Measurements from ENCODE around the gene NPDC1.

NPDC1 gene

DNA sequence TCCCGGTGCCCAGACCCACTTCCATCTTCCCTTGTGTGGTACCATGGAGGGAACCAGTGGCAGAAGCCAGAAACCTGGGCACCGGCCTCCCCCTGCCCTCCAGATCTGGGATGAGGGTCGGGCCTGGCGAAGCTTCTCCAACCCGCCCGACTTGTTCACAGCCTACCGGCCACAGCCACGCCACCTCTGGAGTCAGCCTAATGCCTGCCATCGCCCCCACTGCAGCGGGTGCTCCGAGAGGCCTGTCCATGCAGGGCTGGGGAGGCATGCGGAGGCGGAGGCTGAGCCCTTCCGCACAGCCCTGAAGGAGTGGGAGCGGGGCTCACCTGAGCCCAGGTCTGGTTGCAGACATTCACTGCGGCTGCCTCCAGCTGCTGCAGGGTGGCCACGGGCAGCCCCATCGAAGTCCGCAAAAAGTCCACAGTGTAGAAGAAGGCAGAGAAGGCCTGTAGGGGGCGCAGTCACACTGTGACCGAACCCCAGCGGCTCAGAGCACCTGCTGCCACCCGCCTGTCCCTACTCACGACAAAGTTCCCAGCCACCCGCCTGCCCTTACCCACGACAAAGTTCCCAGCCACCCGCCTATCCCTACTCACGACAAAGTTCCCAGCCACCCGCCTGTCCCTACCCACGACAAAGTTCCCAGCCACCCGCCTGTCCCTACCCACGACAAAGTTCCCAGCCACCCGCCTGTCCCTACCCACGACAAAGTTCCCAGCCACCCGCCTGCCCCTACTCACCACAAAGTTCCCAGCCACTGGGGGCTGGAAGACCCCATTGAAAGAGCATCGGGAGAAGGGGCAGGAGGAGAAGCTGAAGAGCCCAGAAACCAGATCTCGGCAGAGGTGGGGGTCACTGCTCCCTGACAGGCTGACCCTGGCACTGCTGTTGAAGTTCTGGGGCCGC lies 3.8 kb upstream of the NPDC1 start:
- TF ChIP-seq, protein P1, sequence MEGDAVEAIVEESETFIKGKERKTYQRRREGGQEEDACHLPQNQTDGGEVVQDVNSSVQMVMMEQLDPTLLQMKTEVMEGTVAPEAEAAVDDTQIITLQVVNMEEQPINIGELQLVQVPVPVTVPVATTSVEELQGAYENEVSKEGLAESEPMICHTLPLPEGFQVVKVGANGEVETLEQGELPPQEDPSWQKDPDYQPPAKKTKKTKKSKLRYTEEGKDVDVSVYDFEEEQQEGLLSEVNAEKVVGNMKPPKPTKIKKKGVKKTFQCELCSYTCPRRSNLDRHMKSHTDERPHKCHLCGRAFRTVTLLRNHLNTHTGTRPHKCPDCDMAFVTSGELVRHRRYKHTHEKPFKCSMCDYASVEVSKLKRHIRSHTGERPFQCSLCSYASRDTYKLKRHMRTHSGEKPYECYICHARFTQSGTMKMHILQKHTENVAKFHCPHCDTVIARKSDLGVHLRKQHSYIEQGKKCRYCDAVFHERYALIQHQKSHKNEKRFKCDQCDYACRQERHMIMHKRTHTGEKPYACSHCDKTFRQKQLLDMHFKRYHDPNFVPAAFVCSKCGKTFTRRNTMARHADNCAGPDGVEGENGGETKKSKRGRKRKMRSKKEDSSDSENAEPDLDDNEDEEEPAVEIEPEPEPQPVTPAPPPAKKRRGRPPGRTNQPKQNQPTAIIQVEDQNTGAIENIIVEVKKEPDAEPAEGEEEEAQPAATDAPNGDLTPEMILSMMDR (IDR thresholded peaks at IDR 0.05; ENCODE audit: insufficient read depth, low read depth, low read length, missing control alignments), result peak; percentile 59
- peak; percentile 65 for DNase-seq (ENCODE audit: low read depth)
- no peak overlapping the region for H3K4me3 ChIP-seq (ENCODE audit: low read depth, low read length)

DNA sequence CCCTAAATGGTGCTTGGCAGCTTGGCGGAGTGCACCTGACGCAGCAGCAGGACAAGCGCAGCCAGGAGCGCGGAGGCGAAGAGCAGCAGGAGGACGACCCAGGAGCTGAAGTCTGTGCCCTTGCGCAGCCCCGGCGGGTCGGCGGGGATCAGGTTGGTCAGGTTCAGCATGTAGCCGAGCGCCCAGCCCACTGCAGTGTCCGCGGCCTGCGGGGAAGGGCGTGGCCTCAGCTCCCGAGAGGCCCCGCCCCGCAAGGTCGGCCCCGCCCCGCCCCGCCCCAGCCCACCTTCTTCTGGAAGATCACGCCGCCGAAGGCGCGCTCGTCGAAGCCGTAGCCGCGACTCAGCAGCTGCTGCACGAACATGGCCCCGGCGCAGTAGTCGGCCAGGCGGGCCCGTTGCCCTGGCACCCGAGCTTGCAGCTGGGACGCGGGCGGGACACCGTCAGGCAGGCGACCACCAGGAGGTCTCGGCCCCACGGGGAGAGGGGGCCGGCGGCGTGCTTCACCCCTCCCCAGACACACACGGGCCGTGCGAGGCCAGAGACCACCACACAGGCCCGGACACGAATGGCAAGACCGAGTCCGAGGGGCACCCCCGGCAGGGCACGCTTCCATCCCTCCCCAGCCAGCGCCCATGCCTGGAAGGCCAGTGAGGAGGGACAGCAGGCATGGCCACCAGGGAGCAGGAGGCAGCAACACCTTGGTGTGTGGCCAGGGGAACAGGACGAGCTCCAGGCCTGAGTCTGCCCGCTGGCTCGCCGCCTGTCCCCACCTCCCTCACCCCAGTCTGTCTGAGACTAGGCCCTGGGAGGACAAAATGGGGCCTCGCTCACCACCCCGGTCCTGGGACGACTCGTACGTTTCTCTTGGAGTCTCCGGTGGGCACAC lies 2.9 kb upstream of the NPDC1 start:
- no peak overlapping the region for H3K4me3 ChIP-seq (ENCODE audit: low read depth, low read length)
- TF ChIP-seq, protein P1 (IDR thresholded peaks at IDR 0.05; ENCODE audit: insufficient read depth, low read depth, low read length, missing control alignments), result no peak
- no peak for DNase-seq (ENCODE audit: low read depth)

DNA sequence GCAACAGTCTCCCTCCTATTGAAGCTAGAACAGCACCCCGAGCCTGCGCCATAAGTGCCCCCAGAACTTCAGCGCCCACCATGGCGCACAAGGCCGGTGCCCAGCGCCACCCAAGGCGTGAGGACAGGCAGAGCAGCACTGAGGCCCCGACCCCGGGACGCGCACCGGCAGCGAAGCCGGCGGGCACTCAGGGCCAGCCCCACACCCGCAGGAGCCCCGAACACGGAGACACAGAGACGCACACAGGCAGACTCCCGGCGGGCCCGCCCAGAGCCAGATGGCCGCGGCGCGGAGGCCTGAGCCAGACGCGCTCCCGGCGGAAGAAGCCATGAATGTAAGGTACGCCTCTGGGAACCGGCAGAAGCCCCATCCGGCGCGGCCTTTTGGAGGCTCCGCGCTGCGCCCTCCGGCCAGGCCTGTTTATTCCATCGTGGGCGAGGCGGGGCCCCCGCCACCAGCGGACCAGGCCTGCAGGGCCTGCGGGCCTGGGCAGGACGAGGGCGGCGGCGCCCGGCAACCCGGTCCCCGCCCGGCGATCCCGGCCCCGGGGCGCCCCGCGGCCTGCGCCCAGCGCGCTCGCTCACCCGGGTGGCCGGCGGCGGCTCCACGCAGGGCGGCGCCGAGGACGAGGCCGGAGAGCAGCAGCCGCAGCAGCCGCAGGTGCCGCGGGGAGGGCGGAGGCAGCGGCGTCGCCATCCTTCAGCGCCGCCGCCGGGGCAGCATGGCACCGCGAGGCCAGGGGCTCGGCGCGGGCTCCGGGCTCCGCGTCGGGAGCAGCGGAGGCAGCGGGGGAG lies 486 bp downstream of the NPDC1 start:
- DNase-seq (ENCODE audit: low read depth), result no peak
- TF ChIP-seq, protein P1 (IDR thresholded peaks at IDR 0.05; ENCODE audit: insufficient read depth, low read depth, low read length, missing control alignments), result no peak
- no peak overlapping the region for H3K4me3 ChIP-seq (ENCODE audit: low read depth, low read length)

DNA sequence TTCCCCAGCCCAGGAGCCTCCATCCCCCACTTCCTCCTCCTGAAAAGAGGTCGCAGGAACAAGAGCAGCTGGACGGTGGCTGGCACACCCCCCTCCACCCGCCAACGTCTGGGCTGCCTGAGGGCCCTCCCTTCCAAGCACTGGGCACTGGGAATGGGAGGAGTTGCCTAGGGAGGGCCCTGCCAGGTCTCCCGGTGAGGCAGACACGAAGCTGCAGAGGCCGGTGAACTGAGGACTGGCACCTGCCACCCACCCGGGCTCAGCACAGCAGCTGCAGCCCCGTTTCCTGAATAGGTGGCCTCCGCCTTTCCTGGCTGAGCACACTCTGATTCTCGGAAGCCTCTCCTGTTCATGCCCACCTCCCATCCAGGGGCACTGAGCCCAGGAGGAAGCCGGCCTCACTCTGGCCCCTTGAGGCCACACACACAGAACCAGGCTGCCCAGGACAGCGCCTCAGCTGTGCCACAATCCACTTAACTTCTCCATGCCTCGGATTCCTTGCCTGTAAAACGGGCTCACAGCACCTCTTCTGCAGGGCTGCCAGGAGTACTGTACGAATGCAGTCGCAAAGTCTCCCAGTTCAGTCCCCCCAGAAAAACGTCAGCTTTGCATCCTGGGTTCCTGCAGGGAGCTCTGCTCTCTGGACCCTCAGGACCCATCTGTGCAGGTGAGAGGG lies 1.3 kb downstream of the NPDC1 start:
- TF ChIP-seq, protein P1 (IDR thresholded peaks at IDR 0.05; ENCODE audit: insufficient read depth, low read depth, low read length, missing control alignments), result no peak
- no peak for DNase-seq (ENCODE audit: low read depth)
- no peak overlapping the region for H3K4me3 ChIP-seq (ENCODE audit: low read depth, low read length)

DNA sequence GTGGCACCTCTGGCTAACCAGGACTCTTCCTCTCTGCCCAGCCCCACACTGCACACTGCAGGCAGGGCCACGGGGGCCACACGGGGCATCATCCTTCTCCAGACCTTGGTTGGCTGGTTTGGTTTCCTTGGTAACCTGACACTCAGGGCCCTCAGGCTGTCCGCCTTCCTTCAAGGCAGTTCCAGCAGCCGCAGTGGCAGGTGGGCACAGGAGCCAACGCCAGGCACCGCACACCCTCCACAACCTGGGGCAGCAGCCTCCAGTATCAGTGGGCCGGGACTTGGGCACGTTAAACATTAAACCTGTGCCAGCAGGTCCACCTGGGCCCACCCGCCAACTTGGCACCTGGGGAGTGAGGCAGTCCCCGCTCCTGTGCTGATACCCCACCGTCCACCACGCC lies 1.9 kb downstream of the NPDC1 start:
- no peak overlapping the region for H3K4me3 ChIP-seq (ENCODE audit: low read depth, low read length)
- DNase-seq (ENCODE audit: low read depth), result no peak
- TF ChIP-seq, protein P1 (IDR thresholded peaks at IDR 0.05; ENCODE audit: insufficient read depth, low read depth, low read length, missing control alignments), result no peak

Measured in GM12865 (cell line).